Nephron (organoid): Measurements from ENCODE around the gene EFR3B.
"Not testable (repeated sequence)": the region's sequence is repeated elsewhere in the genome, so short reads cannot be mapped to it uniquely, and the experiment has no call there.

Source experiments
- H3K27ac Mint-ChIP-seq, 3 experiments: 2 replicates each; pipeline ENCODE4 v1.8.0; 2020; ENCODE audit warnings: mixed read lengths in 3 of 3, mild to moderate bottlenecking in 2 of 3, moderate library complexity in 1 of 3
- H3K27me3 Mint-ChIP-seq: 2 replicates; pipeline ENCODE4 v1.8.0; 2021; ENCODE audit warnings: low read depth, mild to moderate bottlenecking, moderate library complexity, mixed read lengths
- H3K36me3 Mint-ChIP-seq: 2 replicates; pipeline ENCODE4 v1.8.0; 2020; ENCODE audit warnings: low read depth, mixed read lengths
- H3K4me1 Mint-ChIP-seq: 2 replicates; pipeline ENCODE4 v1.8.0; 2020; ENCODE audit warnings: mixed read lengths
- H3K4me3 Mint-ChIP-seq, 3 experiments: 2 replicates each; pipeline ENCODE4 v1.8.0; 2020; ENCODE audit warnings: mild to moderate bottlenecking in 3 of 3, mixed read lengths in 3 of 3, moderate library complexity in 2 of 3
- H3K9me3 Mint-ChIP-seq: 2 replicates; pipeline ENCODE4 v1.8.0; 2020; ENCODE audit warnings: mixed read lengths
- TF ChIP-seq, protein P1 (sequence below), 3 experiments: fragments of 200-600 bp; sonication (generic); IDR thresholded peaks; one replicate each; pipeline ENCODE4 v1.5.0; 2021; ENCODE audit warnings: antibody characterized with exemption in 3 of 3; ENCODE audit not compliant: unreplicated experiment in 3 of 3

Gene EFR3B

DNA sequence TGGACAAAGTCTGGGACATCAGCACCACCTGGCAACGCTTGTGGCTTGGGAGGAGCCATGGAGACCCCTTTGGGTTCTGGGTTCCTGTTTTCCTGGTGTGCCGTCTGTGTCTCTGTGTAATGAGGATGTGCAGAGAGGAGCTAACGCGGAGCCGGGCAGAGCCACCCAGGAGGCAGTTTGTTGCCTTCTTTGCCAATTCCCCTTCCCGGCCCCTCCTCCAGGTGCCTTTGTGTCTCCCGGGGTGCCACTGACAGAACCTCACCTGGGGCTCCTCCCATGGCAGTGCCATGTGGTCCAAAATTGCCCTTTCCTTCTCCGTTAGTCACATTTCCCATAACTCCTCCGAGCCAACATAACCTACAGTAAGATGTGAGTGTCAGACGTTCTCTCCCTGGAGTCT lies 113.5 kb downstream of the EFR3B start:
- no peaks in the 10 kb centered on the region for H3K9me3 Mint-ChIP-seq
- H3K27me3 Mint-ChIP-seq: peaks cover 17% of the 10 kb centered on the region
- H3K4me1 Mint-ChIP-seq: peaks cover 16% of the 10 kb centered on the region
- TF ChIP-seq, protein P1, sequence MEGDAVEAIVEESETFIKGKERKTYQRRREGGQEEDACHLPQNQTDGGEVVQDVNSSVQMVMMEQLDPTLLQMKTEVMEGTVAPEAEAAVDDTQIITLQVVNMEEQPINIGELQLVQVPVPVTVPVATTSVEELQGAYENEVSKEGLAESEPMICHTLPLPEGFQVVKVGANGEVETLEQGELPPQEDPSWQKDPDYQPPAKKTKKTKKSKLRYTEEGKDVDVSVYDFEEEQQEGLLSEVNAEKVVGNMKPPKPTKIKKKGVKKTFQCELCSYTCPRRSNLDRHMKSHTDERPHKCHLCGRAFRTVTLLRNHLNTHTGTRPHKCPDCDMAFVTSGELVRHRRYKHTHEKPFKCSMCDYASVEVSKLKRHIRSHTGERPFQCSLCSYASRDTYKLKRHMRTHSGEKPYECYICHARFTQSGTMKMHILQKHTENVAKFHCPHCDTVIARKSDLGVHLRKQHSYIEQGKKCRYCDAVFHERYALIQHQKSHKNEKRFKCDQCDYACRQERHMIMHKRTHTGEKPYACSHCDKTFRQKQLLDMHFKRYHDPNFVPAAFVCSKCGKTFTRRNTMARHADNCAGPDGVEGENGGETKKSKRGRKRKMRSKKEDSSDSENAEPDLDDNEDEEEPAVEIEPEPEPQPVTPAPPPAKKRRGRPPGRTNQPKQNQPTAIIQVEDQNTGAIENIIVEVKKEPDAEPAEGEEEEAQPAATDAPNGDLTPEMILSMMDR (IDR thresholded peaks at IDR 0.05; ENCODE audit: unreplicated experiment in 3 of 3): no peak
- H3K27ac Mint-ChIP-seq: no peak overlapping the region
- peaks cover 13% of the 10 kb centered on the region for H3K36me3 Mint-ChIP-seq
- H3K4me3 Mint-ChIP-seq: no peak overlapping the region

DNA sequence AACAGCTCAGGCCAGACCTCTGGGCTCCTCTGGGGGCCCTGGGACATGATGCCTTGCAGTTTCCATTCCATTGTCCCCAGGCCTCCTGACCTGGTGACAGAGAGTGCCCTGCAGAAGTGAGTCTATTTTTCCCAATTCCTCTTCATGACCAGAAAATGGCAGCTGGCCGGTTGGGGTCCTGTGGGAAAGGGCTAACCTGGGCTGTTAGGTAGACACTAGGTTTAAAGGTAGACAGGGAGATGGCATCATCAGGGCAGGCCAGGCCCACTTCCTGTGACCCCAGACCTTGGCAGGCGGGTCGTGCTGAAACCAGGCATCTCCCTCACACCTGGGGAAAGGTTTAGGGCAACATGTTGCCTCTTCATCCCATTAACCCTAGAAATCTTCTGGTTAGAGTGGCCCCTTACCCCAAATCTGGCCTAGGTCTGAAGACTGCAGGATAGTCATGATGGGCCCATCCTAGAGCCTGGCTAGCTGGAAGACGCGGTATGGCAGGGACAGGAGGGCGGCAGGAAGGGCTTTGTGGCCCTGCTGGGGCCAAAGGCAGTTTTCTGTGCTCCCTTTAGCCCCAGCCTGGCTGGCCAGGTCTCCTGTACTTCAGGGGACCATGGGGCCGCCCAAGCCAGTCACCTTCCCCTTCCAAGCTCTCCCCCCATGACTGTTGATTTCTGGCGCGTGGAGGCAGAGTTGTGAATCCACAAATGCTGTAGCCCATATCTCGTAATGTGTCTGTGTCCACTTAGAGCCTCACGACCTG lies 116.4 kb downstream of the EFR3B start:
- H3K4me3 Mint-ChIP-seq: no peak overlapping the region
- peaks cover 17% of the 10 kb centered on the region for H3K27me3 Mint-ChIP-seq
- TF ChIP-seq, protein P1 (IDR thresholded peaks at IDR 0.05; ENCODE audit: unreplicated experiment in 3 of 3): no peak
- H3K36me3 Mint-ChIP-seq: peaks cover 9% of the 10 kb centered on the region
- H3K27ac Mint-ChIP-seq: no peak overlapping the region
- H3K4me1 Mint-ChIP-seq: peaks cover 7% of the 10 kb centered on the region
- no peaks in the 10 kb centered on the region for H3K9me3 Mint-ChIP-seq

DNA sequence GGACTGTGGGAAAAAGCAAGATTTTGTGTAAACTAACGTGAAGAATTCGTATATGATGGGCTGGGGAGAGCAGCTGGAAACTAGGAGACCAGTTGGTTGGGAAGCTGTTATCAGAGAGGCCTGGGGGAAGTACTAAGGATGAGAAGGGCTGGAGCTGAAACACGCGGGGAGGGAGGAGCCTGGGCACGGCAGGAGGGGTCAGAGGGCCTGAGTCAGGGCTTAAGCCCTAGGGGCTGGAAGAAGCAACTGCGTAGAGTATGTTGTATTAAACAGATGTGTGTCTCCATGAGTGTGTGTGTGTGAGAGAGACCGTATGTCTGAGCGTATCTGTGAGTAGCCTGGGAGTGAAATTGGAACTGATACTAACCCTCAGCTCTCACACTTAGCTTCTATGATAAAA lies 118.1 kb downstream of the EFR3B start:
- Mint-ChIP-seq H3K4me1 (peaks cover 7% of the 10 kb centered on the region), H3K9me3 (no peaks in the 10 kb centered on the region), H3K27ac (no peak overlapping the region), H3K27me3 (peaks cover 26% of the 10 kb centered on the region), H3K36me3 (peaks cover 4% of the 10 kb centered on the region), H3K4me3 (no peak overlapping the region)
- TF ChIP-seq, protein P1 (IDR thresholded peaks at IDR 0.05; ENCODE audit: unreplicated experiment in 3 of 3): no peak

DNA sequence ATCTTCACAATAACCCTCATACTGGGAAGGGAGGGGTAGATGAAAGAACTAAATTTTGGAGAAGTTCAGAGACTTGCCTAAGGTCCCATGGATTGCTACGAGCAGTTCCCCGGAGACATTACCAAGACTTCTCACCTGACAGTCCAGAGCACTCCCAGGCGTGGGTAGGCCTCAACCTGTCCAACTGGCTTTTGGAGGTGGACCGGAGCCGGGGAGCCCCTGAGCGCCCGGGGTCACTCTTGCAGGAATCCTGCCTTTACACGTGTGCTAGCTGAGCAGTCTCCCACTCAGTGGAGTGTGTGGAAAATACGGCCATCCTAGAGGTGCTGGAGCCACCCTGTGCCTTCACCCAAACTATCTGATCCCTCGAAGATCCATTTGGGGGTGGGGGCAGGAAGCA lies 118.5 kb downstream of the EFR3B start:
- Mint-ChIP-seq H3K27me3 (peaks cover 30% of the 10 kb centered on the region), H3K9me3 (no peaks in the 10 kb centered on the region), H3K4me3 (no peak overlapping the region), H3K4me1 (peaks cover 7% of the 10 kb centered on the region), H3K36me3 (peaks cover 4% of the 10 kb centered on the region), H3K27ac (no peak overlapping the region)
- TF ChIP-seq, protein P1 (IDR thresholded peaks at IDR 0.05; ENCODE audit: unreplicated experiment in 3 of 3): no peak

DNA sequence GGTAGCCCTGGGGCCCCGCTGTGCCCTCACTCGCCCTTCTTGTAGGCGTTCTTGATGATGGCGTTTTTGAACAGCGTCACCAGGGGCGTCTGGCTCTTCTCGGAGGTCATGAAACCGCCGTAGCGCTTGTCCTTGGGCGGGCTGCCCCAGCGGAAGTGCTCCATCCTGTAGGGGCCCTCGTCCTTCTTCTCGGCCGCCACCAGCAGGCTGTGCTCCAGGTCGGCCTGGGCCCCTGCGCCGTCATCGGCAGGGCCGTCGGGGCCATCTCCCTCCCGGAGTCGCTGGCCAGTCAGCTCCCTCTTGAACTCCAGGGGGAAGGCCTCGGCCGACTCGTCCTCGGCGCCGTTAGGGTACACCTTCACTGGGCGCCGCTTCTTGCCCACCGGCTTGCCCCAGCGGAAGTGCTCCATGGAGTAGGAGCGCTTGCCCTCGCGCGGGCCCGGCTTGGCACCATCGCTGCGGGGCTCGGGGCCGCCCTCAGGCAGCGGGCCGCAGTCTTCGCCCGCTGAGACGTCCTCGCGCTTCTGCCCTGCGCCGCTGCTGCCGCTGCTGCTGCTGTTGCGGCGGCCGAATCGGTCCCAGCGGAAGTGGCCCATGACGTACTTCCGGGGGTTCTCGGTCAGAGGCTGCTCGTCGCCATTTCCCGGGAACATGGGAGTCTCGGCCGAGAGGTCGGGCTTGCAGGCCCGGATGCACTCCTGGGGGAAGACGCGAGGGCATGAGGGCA lies 119.3 kb downstream of the EFR3B start:
- TF ChIP-seq, protein P1 (IDR thresholded peaks at IDR 0.05; ENCODE audit: unreplicated experiment in 3 of 3): no peak
- peaks cover 39% of the 10 kb centered on the region for H3K27me3 Mint-ChIP-seq
- H3K9me3 Mint-ChIP-seq: no peaks in the 10 kb centered on the region
- H3K36me3 Mint-ChIP-seq: no peaks in the 10 kb centered on the region
- no peak overlapping the region for H3K27ac Mint-ChIP-seq
- H3K4me3 Mint-ChIP-seq: no peak overlapping the region
- H3K4me1 Mint-ChIP-seq: peaks cover 7% of the 10 kb centered on the region

DNA sequence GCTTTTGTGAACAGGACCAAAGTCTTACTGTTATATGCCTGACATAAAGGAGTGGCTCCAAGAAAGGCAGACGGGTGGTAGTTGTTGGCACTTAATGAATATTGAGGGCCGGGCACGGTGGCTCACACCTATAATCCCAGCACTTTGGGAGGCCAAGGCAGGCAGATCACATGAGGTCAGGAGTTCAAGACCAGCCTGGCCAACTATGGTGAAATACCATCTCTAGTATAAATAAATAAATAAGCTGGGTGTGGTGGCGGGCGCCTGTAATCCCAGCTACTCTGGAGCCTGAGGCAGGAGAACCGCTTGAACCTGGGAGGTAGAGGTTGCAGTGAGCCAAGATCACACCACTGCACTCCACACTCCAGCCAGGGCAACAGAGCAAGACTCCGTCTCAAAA lies 120.2 kb downstream of the EFR3B start:
- not testable (repeated sequence) for H3K27ac Mint-ChIP-seq, H3K4me1 Mint-ChIP-seq, H3K4me3 Mint-ChIP-seq, H3K9me3 Mint-ChIP-seq, H3K36me3 Mint-ChIP-seq
- H3K27me3 Mint-ChIP-seq: peaks cover 47% of the 10 kb centered on the region
